Activated CD4-positive, alpha-beta T cell treated with anti-CD3 and anti-CD28 coated beads, Interleukin-2, amount 50 U/mL, for 1 hour (primary cell): ENCODE data around the gene CKAP2L.

Source experiments
- DNase-seq: peaks from one replicate; pipeline ENCODE4 v3.0.0-alpha.2; 2020

CKAP2L gene

DNA sequence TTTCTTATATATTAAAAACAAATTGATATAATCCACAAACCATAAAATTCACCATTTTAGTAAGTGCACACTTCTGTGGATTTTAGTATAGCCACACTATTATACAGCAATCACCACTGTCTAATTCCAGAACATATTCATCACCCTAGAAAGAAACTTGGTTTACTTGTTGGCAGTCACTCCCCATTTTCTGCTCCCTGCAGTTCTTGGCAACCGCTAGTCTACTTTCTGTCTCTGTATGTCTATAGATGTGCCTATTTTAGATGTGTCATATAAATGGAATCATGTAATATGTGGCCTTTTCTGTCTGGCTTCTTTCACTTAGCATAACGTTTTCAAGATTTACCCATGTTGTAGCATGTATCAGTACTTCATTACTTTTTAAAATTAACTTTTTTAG, 5.7 kb downstream of the CKAP2L start:
- no peak for DNase-seq

- DNase-seq = no peak
Measured at GRCh38 chr2:112757265-112757664, 7.1 kb downstream of the CKAP2L start.

- no peak for DNase-seq
Measured at GRCh38 chr2:112756207-112756606, 8.2 kb downstream of the CKAP2L start.

GRCh38 chr2:112755444-112755843, 9.0 kb downstream of the CKAP2L start:
- DNase-seq = no peak

GRCh38 chr2:112754564-112754963, 9.8 kb downstream of the CKAP2L start:
- DNase-seq = no peak

DNA sequence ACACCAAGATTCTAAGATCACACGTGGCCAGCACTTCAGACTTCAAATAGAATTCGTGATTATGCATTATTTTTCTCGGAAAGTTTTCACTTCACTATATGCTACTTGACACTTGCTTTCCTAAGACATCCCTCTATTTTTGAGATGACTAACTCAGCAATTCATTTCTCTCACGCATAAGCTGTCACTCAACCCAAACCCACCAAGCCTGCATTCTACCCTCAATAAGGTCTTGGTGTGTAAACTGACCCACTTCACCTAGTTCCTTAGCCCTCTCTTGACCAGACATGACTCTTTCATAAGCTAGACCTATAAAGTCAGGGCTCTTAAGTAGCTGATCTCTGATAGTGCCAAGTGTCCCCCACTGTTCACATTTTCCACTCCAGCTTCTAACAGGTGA, 11.7 kb downstream of the CKAP2L start:
- no peak for DNase-seq

- no peak for DNase-seq
Measured at GRCh38 chr2:112751451-112752197, 12.8 kb downstream of the CKAP2L start.

- no peak for DNase-seq
Measured at GRCh38 chr2:112750560-112750843, 13.9 kb downstream of the CKAP2L start.

DNA sequence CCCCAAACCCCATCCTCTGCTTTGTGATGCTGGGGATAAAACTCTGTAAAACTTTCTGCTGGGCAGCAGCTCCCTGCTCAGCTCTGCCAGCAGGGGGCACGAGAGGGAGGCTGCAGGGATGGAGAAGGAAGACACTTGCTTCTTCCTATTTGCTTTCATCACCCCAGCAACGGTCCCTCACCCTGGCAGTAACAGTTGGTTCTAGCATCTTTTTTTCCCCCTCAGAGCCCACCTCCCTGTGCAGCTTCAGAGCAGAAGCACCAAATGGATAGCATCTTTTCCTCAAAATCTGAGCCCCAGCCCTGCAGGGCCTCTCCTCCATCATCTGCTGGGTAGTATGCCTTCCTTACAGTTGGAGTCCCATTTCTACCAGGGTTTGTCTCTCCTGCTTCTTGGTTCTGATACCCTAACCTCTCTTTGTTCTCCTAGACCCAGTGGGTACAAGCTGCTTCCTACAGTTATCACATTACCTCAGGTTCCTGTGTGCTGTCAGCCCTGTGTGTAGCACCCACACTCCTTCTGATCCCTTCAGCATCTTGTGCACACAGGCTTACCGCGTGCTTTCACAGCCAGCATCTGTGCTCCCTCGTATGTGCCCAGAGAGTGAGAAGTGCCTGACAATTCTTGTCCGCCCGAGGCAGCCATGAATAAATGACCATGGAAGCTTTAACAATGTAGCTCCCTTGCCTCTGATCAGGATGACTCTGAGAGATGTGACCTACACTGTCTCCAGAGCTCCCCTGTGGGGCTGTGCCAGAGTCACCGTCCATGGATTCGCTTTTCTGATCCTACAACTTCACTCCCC, 14.5 kb downstream of the CKAP2L start:
- DNase-seq = peak; percentile 82

DNA sequence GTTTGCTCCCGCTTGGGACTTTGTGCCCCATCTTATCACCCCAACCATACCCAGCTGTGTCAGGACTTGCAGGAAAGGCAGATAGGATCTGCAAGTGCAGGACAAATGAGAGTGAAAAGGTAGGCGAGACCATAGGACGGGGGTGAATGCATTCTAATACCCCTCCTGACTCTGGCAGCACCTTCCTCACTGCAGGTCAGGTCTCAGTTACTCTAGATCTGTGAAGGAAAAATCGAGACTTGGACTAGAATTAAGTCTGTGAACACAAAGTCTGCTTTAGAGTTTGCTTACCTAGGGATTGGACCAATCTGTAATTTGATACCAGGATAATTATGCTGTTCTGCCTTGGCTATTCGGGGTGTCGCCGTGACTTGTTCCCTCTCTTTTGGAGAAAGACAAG, 23.9 kb downstream of the CKAP2L start:
- DNase-seq = no peak

DNA sequence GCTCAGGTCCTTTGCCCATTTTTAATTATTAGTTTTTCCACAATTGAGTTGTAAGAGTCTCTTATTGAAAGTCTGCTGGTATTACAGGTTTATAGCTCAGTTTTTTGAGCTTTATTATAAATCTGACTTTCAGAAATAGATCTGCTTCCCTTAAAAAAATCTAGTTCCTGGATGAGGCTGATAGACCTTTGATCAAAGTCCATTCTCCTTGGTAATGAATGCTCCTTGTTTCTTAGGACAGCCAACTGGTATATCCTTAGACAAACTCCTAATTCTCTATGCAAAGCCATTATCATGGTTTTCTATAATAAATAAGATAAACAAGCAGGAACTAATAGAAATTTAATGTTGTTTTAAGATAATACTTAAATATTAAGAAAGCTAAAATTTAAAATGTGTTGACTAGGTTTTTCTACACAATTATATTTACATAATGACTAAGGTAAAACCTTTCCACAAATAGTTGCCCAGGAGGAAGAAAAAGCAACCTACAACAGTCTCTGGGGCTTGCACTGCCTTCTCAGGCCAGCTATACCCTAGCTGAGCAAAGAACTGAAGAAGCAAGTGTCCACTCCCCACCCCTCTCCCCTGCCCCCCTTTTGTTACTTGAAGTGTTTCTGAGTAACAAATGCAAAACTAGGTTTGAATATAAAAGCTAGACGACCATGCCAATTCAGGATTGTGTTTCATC, 26.7 kb downstream of the CKAP2L start:
- DNase-seq = no peak

- DNase-seq = no peak
Measured at GRCh38 chr2:112733871-112734270, 30.5 kb downstream of the CKAP2L start.

DNA sequence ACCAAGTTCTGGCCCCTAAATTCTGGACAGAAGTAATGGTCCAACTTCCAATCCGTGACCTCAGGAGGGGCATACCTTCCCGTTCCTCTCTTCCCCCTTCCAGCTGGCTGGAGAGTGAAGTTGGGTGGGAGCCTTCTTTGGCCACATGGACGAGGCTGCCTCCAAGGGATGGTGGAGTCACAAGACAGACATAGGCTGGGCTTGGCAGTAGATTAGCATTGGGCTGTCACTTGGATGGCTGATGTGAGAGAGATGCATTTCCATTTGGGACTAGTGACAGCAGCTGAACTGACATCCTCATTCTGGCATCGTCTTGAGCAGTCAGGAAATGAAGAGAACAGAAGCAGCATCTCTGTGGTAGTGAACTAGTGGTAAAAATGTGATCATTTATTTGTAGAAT, 31.0 kb downstream of the CKAP2L start:
- no peak for DNase-seq

- DNase-seq = no peak
Measured at GRCh38 chr2:112731479-112731878, 32.9 kb downstream of the CKAP2L start.

DNA sequence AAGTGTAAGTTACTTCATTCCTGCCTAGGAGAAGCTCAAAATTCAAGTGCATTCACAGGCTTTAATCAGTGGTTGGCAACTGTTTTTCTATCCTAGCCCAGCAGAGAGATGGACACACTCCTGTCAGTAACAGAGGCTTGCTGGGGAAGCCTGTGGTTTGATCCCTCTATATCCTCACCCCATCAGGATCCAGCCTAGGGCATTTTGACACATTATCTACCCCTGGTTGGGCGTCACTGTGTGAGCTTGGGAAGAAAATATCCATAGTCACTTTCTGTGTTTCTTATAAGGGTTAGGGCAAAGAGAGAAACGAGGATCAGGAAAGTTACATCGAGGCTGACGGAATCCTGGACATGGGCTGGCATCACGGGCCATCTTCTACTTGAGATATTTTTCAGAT, 33.6 kb downstream of the CKAP2L start:
- DNase-seq = no peak

DNA sequence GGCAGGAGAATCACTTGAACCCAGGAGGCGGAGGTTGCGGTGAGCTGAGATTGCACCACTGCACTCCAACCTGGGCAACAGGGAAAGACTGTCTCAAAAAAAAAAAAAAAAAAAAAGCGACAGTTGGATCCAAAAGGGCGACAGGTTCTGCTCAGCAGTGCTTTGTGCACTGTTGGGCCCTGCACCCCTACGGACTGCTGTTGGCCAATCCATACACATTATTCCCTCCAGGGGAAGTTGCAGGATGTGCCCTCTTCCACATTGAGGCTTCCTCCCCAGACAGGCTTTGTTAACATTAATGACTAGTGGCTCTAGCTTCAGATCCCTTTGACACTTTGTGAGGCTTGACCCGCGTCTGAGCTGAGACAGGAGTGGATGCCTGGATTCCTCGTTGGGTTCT, 34.2 kb downstream of the CKAP2L start:
- no peak for DNase-seq

GRCh38 chr2:112728378-112729175, 35.8 kb downstream of the CKAP2L start:
- DNase-seq = no peak

- no peak for DNase-seq
Measured at GRCh38 chr2:112728029-112728362, 36.4 kb downstream of the CKAP2L start.

DNA sequence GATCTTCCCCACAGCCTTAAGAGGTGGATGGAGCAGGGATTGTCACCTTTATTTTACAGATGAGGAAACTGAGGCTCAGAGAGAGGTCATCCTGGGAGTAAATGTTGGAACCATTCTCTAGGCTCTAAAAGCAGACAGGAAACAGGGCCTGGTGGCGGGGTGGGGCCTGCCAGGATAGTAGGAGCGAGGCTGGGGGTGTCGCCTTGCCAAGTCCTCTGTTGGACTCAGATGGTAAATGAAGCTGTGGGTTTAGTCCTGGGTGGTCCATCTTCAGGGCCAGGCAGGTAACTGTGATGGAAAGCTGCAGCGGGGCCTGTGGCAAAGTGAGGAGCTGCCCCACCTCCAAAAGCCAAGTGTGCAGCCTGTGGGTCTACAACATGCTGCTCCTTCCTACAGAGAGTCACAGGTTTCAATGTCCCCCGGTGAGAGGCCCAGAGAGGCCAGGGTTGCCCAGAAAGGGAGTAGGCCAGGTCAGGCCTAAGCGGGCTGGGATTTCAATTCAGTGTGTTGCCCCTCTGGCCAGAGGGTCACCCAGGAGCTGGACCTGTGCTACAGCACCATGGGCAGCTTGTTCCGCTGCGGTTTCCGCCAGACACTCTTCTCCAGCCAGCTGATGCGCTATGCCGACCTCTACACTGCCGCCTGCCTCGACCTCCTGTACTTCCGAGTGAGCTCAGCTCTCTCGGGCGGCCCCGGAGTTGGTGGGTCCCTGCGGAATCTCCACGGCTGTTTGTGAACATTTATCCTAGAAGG, 37.0 kb downstream of the CKAP2L start:
- no peak for DNase-seq

- peak; percentile 83 for DNase-seq
Measured at GRCh38 chr2:112726487-112727190, 37.8 kb downstream of the CKAP2L start.

- DNase-seq = no peak
Measured at GRCh38 chr2:112725545-112726457, 38.6 kb downstream of the CKAP2L start.
